ENCODE data around the gene ITIH2.

ITIH2 gene

DNA sequence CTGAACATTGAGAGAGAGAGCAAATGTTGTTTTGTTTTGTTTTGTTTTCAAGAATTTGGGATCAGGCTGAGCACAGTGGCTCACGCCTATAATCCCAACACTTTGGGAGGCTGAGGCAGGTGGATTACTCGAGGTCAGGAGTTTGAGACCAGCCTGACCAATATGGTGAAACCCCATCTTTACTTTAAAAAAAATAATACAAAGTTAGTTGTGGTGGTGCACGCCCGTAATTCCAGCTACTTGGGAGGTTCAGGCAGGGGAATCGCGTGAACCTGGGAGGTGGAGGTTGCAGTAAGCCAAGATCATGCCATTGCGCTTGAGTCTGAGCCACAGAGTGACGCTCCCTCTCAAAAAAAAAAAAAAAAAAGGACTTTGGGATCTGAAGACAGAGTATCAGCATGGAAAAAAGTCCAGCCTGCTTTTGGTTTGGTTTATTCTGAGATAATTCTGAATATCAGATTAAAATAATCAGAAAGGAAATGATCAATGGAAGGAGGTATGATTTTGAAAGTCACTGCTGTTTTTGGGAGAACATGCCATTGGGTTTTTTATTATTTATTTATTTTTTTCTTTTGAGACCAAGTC is 1.9 kb upstream of the ITIH2 start:
- Histone ChIP-seq H4K20me1 (ENCODE audit: insufficient read depth, low read length) (no peaks in the 10 kb centered on the region), H3K4me2 (ENCODE audit: insufficient read depth, low read length) (no peak overlapping the region), H3K27me3 (ENCODE audit: insufficient read depth, low read length, poor library complexity) (peaks cover 3% of the 10 kb centered on the region), H3K27ac (ENCODE audit: low read length) (no peak overlapping the region), H3K4me3 (ENCODE audit: low read depth in 1 of 2, low read length in 2 of 2) (no peak overlapping the region), H2AFZ (ENCODE audit: low read depth, low read length) (no peak overlapping the region), H3K79me2 (ENCODE audit: insufficient read depth, low read length) (no peaks in the 10 kb centered on the region), H3K9me3 (ENCODE audit: insufficient read depth, low read length, severe bottlenecking) (no peaks in the 10 kb centered on the region), H3K36me3 (ENCODE audit: insufficient read depth, low read length) (no peaks in the 10 kb centered on the region), H3K4me1 (ENCODE audit: insufficient read depth, low read length) (no peaks in the 10 kb centered on the region), H3K9ac (ENCODE audit: low read depth, low read length) (no peak overlapping the region)
- ATAC-seq (ENCODE audit: insufficient read depth, low read depth) (no peak), DNase-seq (no peak)
- TF ChIP-seq, protein P1, sequence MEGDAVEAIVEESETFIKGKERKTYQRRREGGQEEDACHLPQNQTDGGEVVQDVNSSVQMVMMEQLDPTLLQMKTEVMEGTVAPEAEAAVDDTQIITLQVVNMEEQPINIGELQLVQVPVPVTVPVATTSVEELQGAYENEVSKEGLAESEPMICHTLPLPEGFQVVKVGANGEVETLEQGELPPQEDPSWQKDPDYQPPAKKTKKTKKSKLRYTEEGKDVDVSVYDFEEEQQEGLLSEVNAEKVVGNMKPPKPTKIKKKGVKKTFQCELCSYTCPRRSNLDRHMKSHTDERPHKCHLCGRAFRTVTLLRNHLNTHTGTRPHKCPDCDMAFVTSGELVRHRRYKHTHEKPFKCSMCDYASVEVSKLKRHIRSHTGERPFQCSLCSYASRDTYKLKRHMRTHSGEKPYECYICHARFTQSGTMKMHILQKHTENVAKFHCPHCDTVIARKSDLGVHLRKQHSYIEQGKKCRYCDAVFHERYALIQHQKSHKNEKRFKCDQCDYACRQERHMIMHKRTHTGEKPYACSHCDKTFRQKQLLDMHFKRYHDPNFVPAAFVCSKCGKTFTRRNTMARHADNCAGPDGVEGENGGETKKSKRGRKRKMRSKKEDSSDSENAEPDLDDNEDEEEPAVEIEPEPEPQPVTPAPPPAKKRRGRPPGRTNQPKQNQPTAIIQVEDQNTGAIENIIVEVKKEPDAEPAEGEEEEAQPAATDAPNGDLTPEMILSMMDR (IDR thresholded peaks at IDR 0.05; ENCODE audit: borderline replicate concordance, extremely low read depth, low read length, poor library complexity, severe bottlenecking) = no peak

DNA sequence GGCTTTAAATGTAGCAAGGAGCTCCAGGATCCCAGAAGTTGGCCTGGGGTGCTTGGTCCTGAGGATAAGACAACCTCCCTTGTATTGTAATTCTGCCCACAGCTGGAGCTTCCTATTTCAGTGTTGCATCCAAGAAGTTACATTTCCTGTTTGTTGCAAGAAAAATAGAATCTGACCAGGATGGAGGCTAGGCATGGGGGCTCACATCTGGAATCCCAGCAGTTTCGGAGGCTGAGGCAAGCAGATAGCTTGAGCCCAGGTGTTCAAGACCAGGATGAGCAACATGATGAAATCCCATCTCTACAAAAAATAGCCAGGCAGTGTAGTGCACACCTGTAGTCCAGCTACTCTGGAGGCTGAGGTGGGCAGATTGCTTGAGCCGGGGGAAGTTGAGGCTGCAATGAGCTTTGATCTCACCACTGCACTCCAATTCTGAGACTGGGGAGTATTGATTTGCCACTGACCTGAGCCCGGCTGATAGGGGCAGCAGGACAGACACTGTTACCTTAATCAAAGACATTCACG is 766 bp upstream of the ITIH2 start:
- ATAC-seq (ENCODE audit: insufficient read depth, low read depth) = no peak
- H3K4me3 ChIP-seq (ENCODE audit: low read depth in 1 of 2, low read length in 2 of 2) = no peak overlapping the region

DNA sequence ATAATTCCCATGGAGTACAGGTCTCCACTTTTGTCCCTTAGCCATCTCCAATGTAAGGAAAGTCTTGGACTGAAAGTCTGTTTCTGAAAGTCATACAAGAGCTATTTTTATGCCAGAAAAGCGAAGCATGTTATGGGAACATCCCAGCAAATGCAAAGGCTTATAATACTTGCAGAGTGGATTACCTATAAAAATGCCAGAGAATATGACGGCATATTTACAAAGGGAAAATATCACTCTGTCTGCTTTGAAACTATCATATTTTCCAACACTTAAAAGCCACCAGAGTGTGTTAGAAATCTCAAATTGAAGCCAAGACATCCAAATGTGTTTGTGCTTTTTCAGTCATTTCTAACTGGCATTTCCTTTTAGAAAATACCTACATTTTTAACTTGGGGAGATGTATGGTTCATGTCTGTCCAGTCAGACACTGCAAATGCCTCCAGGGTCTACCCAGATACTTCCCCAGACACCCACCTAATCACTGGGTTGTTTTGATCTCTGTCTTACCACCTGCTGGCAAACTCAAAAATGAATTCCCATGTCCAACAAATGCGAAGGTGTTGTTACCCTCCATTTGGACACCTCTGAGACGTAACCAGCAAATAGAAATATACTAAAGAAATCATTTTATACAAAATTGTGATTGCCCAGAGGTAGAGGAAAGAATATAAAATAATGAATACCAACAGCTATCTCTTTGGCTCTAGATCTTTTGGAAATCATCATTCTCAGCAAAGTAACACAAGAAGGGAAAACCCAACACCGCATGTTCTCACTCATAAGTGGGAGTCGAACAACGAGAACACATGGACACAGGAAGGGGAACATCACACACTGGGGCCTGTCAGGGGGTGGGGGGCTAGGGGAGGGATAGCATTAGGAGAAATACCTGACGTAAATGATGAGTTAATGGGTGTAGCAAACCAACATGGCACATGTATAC is 1.2 kb downstream of the ITIH2 start:
- Histone ChIP-seq H4K20me1 (ENCODE audit: insufficient read depth, low read length) (no peaks in the 10 kb centered on the region), H2AFZ (ENCODE audit: low read depth, low read length) (no peak overlapping the region), H3K27ac (ENCODE audit: low read length) (no peak overlapping the region), H3K27me3 (ENCODE audit: insufficient read depth, low read length, poor library complexity) (peaks cover 3% of the 10 kb centered on the region), H3K9ac (ENCODE audit: low read depth, low read length) (no peak overlapping the region), H3K4me2 (ENCODE audit: insufficient read depth, low read length) (no peak overlapping the region), H3K36me3 (ENCODE audit: insufficient read depth, low read length) (no peaks in the 10 kb centered on the region), H3K79me2 (ENCODE audit: insufficient read depth, low read length) (no peaks in the 10 kb centered on the region), H3K4me3 (ENCODE audit: low read depth in 1 of 2, low read length in 2 of 2) (no peak overlapping the region), H3K9me3 (ENCODE audit: insufficient read depth, low read length, severe bottlenecking) (no peaks in the 10 kb centered on the region), H3K4me1 (ENCODE audit: insufficient read depth, low read length) (no peaks in the 10 kb centered on the region)
- ATAC-seq (ENCODE audit: insufficient read depth, low read depth) (no peak), DNase-seq (no peak)
- TF ChIP-seq, protein P1 (IDR thresholded peaks at IDR 0.05; ENCODE audit: borderline replicate concordance, extremely low read depth, low read length, poor library complexity, severe bottlenecking) = no peak
- TF ChIP-seq EZH2 (IDR thresholded peaks at IDR 0.05; ENCODE audit: borderline replicate concordance, low read depth, low read length, severe bottlenecking) = no peak

More for the DNA sequence above, 766 bp upstream of the ITIH2 start:
- Histone ChIP-seq H3K4me2 (ENCODE audit: insufficient read depth, low read length) (no peak overlapping the region), H4K20me1 (ENCODE audit: insufficient read depth, low read length) (no peaks in the 10 kb centered on the region), H3K79me2 (ENCODE audit: insufficient read depth, low read length) (no peaks in the 10 kb centered on the region), H3K9ac (ENCODE audit: low read depth, low read length) (no peak overlapping the region), H3K36me3 (ENCODE audit: insufficient read depth, low read length) (no peaks in the 10 kb centered on the region), H3K9me3 (ENCODE audit: insufficient read depth, low read length, severe bottlenecking) (no peaks in the 10 kb centered on the region), H3K4me1 (ENCODE audit: insufficient read depth, low read length) (no peaks in the 10 kb centered on the region), H3K27me3 (ENCODE audit: insufficient read depth, low read length, poor library complexity) (peaks cover 3% of the 10 kb centered on the region), H2AFZ (ENCODE audit: low read depth, low read length) (no peak overlapping the region), H3K27ac (ENCODE audit: low read length) (no peak overlapping the region)
- DNase-seq = no peak
- no peak for TF ChIP-seq EZH2 (IDR thresholded peaks at IDR 0.05; ENCODE audit: borderline replicate concordance, low read depth, low read length, severe bottlenecking)
- TF ChIP-seq, protein P1 (IDR thresholded peaks at IDR 0.05; ENCODE audit: borderline replicate concordance, extremely low read depth, low read length, poor library complexity, severe bottlenecking) = no peak
